ENCODE measurements around the gene APOOL.
"Not testable (repeated sequence)": the region's sequence is repeated elsewhere in the genome, so short reads cannot be mapped to it uniquely, and the experiment has no call there.

Gene APOOL

GRCh38 chrX:85024044-85024443 is 20.4 kb downstream of the APOOL start:
- Histone ChIP-seq H3K4me3 (ENCODE audit: low read length) (no peak overlapping the region), H3K9ac (ENCODE audit: low read depth, low read length) (no peak overlapping the region), H3K4me2 (ENCODE audit: low read length) (no peak overlapping the region), H3K27me3 (ENCODE audit: control insufficient read depth, insufficient read depth, low read length) (no peaks in the 10 kb centered on the region), H3K36me3 (ENCODE audit: insufficient read depth, low read length) (no peaks in the 10 kb centered on the region), H3K4me1 (ENCODE audit: control insufficient read depth, insufficient read depth, low read length) (no peaks in the 10 kb centered on the region), H3K9me3 (replicated peaks; ENCODE audit: low read length) (no peaks in the 10 kb centered on the region)

- Histone ChIP-seq H3K9me3 (replicated peaks; ENCODE audit: low read length) (no peaks in the 10 kb centered on the region), H3K36me3 (ENCODE audit: insufficient read depth, low read length) (no peaks in the 10 kb centered on the region), H3K4me1 (ENCODE audit: control insufficient read depth, insufficient read depth, low read length) (no peaks in the 10 kb centered on the region), H3K4me3 (ENCODE audit: low read length) (no peak overlapping the region), H3K4me2 (ENCODE audit: low read length) (no peak overlapping the region), H3K27me3 (ENCODE audit: control insufficient read depth, insufficient read depth, low read length) (no peaks in the 10 kb centered on the region), H3K9ac (ENCODE audit: low read depth, low read length) (no peak overlapping the region)
Observed at GRCh38 chrX:85024562-85024961, 20.9 kb downstream of the APOOL start.

DNA sequence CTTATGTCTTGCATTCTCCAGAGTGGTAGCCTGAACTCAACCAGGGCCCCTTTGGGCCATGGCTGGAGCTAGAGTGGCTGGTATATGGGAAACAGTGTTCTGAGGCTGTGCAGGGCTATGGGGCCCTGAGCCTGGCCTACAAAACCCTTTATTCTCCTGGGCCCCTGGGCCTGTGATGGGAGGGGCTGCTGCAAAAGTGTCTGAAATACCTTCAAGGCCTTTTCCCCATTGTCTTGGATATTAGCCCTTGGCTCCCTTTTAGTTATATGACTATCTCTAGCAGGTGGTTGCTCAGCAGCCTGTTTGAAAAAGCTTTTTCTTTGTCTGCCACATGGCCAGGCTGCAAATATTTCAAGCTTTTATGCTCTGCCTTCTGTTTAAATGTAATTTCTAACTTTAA is 22.5 kb downstream of the APOOL start:
- Histone ChIP-seq H3K4me1 (ENCODE audit: control insufficient read depth, insufficient read depth, low read length) (no peaks in the 10 kb centered on the region), H3K9me3 (replicated peaks; ENCODE audit: low read length) (no peaks in the 10 kb centered on the region)

GRCh38 chrX:85029043-85029442 is 25.4 kb downstream of the APOOL start:
- no peaks in the 10 kb centered on the region for H3K4me1 ChIP-seq (ENCODE audit: control insufficient read depth, insufficient read depth, low read length)
- no peak overlapping the region for H3K4me2 ChIP-seq (ENCODE audit: low read length)
- H3K36me3 ChIP-seq (ENCODE audit: insufficient read depth, low read length) = no peaks in the 10 kb centered on the region
- H3K9me3 ChIP-seq (replicated peaks; ENCODE audit: low read length) = no peaks in the 10 kb centered on the region
- H3K4me3 ChIP-seq (ENCODE audit: low read length) = no peak overlapping the region
- H3K9ac ChIP-seq (ENCODE audit: low read depth, low read length) = no peak overlapping the region
- H3K27me3 ChIP-seq (ENCODE audit: control insufficient read depth, insufficient read depth, low read length) = no peaks in the 10 kb centered on the region

More for the DNA sequence above, 22.5 kb downstream of the APOOL start:
- H3K27me3 ChIP-seq (ENCODE audit: control insufficient read depth, insufficient read depth, low read length) = no peaks in the 10 kb centered on the region
- H3K4me3 ChIP-seq (ENCODE audit: low read length) = no peak overlapping the region
- no peak overlapping the region for H3K4me2 ChIP-seq (ENCODE audit: low read length)
- H3K9ac ChIP-seq (ENCODE audit: low read depth, low read length) = no peak overlapping the region
- no peaks in the 10 kb centered on the region for H3K36me3 ChIP-seq (ENCODE audit: insufficient read depth, low read length)

- Histone ChIP-seq H3K27me3 (ENCODE audit: control insufficient read depth, insufficient read depth, low read length) (no peaks in the 10 kb centered on the region), H3K4me2 (ENCODE audit: low read length) (no peak overlapping the region), H3K9ac (ENCODE audit: low read depth, low read length) (no peak overlapping the region), H3K4me1 (ENCODE audit: control insufficient read depth, insufficient read depth, low read length) (no peaks in the 10 kb centered on the region), H3K36me3 (ENCODE audit: insufficient read depth, low read length) (no peaks in the 10 kb centered on the region), H3K9me3 (replicated peaks; ENCODE audit: low read length) (no peaks in the 10 kb centered on the region), H3K4me3 (ENCODE audit: low read length) (no peak overlapping the region)
Observed at GRCh38 chrX:85031505-85031904, 27.8 kb downstream of the APOOL start.

GRCh38 chrX:85037114-85037513 is 33.4 kb downstream of the APOOL start:
- H3K27me3 ChIP-seq (ENCODE audit: control insufficient read depth, insufficient read depth, low read length) = no peaks in the 10 kb centered on the region
- no peaks in the 10 kb centered on the region for H3K9me3 ChIP-seq (replicated peaks; ENCODE audit: low read length)
- H3K36me3 ChIP-seq (ENCODE audit: insufficient read depth, low read length) = no peaks in the 10 kb centered on the region
- no peak overlapping the region for H3K9ac ChIP-seq (ENCODE audit: low read depth, low read length)
- H3K4me3 ChIP-seq (ENCODE audit: low read length) = no peak overlapping the region
- H3K4me2 ChIP-seq (ENCODE audit: low read length) = no peak overlapping the region
- peaks cover 3% of the 10 kb centered on the region for H3K4me1 ChIP-seq (ENCODE audit: control insufficient read depth, insufficient read depth, low read length)

DNA sequence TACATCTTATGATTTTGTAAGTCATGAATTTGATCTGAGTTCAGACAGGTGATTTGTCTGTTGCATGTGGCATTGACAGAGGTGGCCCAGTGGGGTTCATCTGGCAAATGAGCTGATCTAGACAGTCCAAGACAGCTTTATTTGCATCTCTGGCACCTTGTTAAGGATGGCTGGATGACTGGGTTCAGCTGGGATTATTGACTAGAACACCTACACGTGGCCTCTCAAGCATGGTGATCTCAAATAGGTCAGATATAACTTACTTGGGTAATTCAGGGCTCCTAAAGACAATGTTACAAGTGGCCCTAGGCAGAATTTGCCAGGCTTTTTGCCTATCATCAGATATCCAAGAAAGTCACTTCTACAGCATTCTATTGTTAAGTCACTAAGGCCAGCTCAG is 48.0 kb downstream of the APOOL start:
- Histone ChIP-seq H3K27me3 (ENCODE audit: control insufficient read depth, insufficient read depth, low read length) (no peaks in the 10 kb centered on the region), H3K9me3 (replicated peaks; ENCODE audit: low read length) (no peaks in the 10 kb centered on the region), H3K9ac (ENCODE audit: low read depth, low read length) (peak overlapping the region; percentile 38), H3K4me2 (ENCODE audit: low read length) (no peak overlapping the region), H3K4me1 (ENCODE audit: control insufficient read depth, insufficient read depth, low read length) (peaks cover 27% of the 10 kb centered on the region), H3K4me3 (ENCODE audit: low read length) (no peak overlapping the region), H3K36me3 (ENCODE audit: insufficient read depth, low read length) (no peaks in the 10 kb centered on the region)

DNA sequence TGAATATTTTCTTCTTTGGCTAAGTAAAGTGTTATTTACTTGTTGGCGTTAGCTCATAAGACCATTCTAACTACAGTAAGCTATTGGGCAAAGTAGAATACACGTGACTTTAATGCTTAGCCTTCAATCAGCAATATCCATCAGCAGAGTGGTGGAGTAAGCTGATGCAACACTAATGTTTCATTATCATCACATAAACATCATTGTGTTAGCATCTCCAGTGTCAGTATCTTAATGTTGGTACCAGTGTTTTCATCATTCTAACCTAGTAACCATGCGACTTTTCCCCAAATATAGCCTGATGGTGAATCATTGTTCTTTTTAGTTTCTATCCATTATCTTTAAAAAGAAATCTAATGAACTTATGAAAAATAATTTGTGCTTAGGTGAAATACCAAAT is 48.5 kb downstream of the APOOL start:
- Histone ChIP-seq H3K27me3 (ENCODE audit: control insufficient read depth, insufficient read depth, low read length) (no peaks in the 10 kb centered on the region), H3K36me3 (ENCODE audit: insufficient read depth, low read length) (no peaks in the 10 kb centered on the region), H3K4me3 (ENCODE audit: low read length) (no peak overlapping the region), H3K4me1 (ENCODE audit: control insufficient read depth, insufficient read depth, low read length) (peaks cover 27% of the 10 kb centered on the region), H3K9me3 (replicated peaks; ENCODE audit: low read length) (no peaks in the 10 kb centered on the region), H3K9ac (ENCODE audit: low read depth, low read length) (peak overlapping the region; percentile 38), H3K4me2 (ENCODE audit: low read length) (peak overlapping the region; percentile 36)

- Histone ChIP-seq H3K4me3 (ENCODE audit: low read length) (no peak overlapping the region), H3K36me3 (ENCODE audit: insufficient read depth, low read length) (no peaks in the 10 kb centered on the region), H3K4me1 (ENCODE audit: control insufficient read depth, insufficient read depth, low read length) (peaks cover 27% of the 10 kb centered on the region), H3K4me2 (ENCODE audit: low read length) (peak overlapping the region; percentile 59), H3K27me3 (ENCODE audit: control insufficient read depth, insufficient read depth, low read length) (no peaks in the 10 kb centered on the region), H3K9ac (ENCODE audit: low read depth, low read length) (peak overlapping the region; percentile 75), H3K9me3 (replicated peaks; ENCODE audit: low read length) (no peaks in the 10 kb centered on the region)
Observed at GRCh38 chrX:85052636-85053343, 49.1 kb downstream of the APOOL start.

GRCh38 chrX:85065512-85066198 is 62.0 kb downstream of the APOOL start:
- Histone ChIP-seq H3K4me1 (ENCODE audit: control insufficient read depth, insufficient read depth, low read length) (no peaks in the 10 kb centered on the region), H3K36me3 (ENCODE audit: insufficient read depth, low read length) (no peaks in the 10 kb centered on the region), H3K27me3 (ENCODE audit: control insufficient read depth, insufficient read depth, low read length) (no peaks in the 10 kb centered on the region)

GRCh38 chrX:85077247-85077646 is 73.6 kb downstream of the APOOL start:
- not testable (repeated sequence) for H3K4me3 ChIP-seq (ENCODE audit: low read length); H3K4me2 ChIP-seq (ENCODE audit: low read length); H3K4me1 ChIP-seq (ENCODE audit: control insufficient read depth, insufficient read depth, low read length); H3K27me3 ChIP-seq (ENCODE audit: control insufficient read depth, insufficient read depth, low read length); H3K9me3 ChIP-seq (replicated peaks; ENCODE audit: low read length); H3K36me3 ChIP-seq (ENCODE audit: insufficient read depth, low read length); H3K9ac ChIP-seq (ENCODE audit: low read depth, low read length)

More at GRCh38 chrX:85065512-85066198, 62.0 kb downstream of the APOOL start:
- H3K9me3 ChIP-seq (replicated peaks; ENCODE audit: low read length) = no peaks in the 10 kb centered on the region
- no peak overlapping the region for H3K4me3 ChIP-seq (ENCODE audit: low read length)
- H3K9ac ChIP-seq (ENCODE audit: low read depth, low read length) = no peak overlapping the region
- no peak overlapping the region for H3K4me2 ChIP-seq (ENCODE audit: low read length)
